IPS-18a (cell line): ENCODE measurements around the gene ADAM29.
"Not testable (repeated sequence)": the region's sequence is repeated elsewhere in the genome, so short reads cannot be mapped to it uniquely, and the experiment has no call there.

Experiments
- H3K27ac ChIP-seq: one replicate; pipeline ENCODE4 v1.5.1; 2013; ENCODE audit warnings: low read length
- H3K27me3 ChIP-seq: one replicate; pipeline ENCODE4 v1.6.1; 2013; ENCODE audit warnings: mild to moderate bottlenecking, low read length; ENCODE audit not compliant: control insufficient read depth, insufficient read depth
- H3K36me3 ChIP-seq: one replicate; pipeline ENCODE4 v1.6.1; 2013; ENCODE audit warnings: low read depth, low read length; ENCODE audit not compliant: control insufficient read depth
- H3K4me1 ChIP-seq: one replicate; pipeline ENCODE4 v1.6.1; 2013; ENCODE audit warnings: low read depth, low read length; ENCODE audit not compliant: control insufficient read depth
- H3K4me3 ChIP-seq: one replicate; pipeline ENCODE4 v1.5.1; 2013; ENCODE audit warnings: low read length
- H3K9ac ChIP-seq: one replicate; pipeline ENCODE4 v1.6.1; 2013; ENCODE audit warnings: mild to moderate bottlenecking, low read length, moderate library complexity
- H3K9me3 ChIP-seq: one replicate; pipeline ENCODE4 v1.6.1; 2013; ENCODE audit warnings: low read depth, low read length; ENCODE audit not compliant: control insufficient read depth

Gene ADAM29

GRCh38 chr4:174972911-174973310 lies 54.8 kb downstream of the ADAM29 start:
- H3K4me1 ChIP-seq: no peaks in the 10 kb centered on the region
- H3K9ac ChIP-seq: no peak overlapping the region
- no peaks in the 10 kb centered on the region for H3K27me3 ChIP-seq
- no peaks in the 10 kb centered on the region for H3K9me3 ChIP-seq
- H3K27ac ChIP-seq: no peak overlapping the region
- no peaks in the 10 kb centered on the region for H3K36me3 ChIP-seq
- H3K4me3 ChIP-seq: no peak overlapping the region

GRCh38 chr4:174973336-174973735 lies 55.2 kb downstream of the ADAM29 start:
- Histone ChIP-seq H3K9ac (no peak overlapping the region), H3K27me3 (no peaks in the 10 kb centered on the region), H3K4me3 (no peak overlapping the region), H3K27ac (no peak overlapping the region), H3K9me3 (no peaks in the 10 kb centered on the region), H3K4me1 (no peaks in the 10 kb centered on the region), H3K36me3 (no peaks in the 10 kb centered on the region)

GRCh38 chr4:174983128-174983750 lies 65.1 kb downstream of the ADAM29 start:
- no peak overlapping the region for H3K9ac ChIP-seq
- no peak overlapping the region for H3K27ac ChIP-seq
- H3K4me1 ChIP-seq: no peaks in the 10 kb centered on the region
- H3K4me3 ChIP-seq: no peak overlapping the region
- no peaks in the 10 kb centered on the region for H3K27me3 ChIP-seq
- H3K36me3 ChIP-seq: no peaks in the 10 kb centered on the region
- H3K9me3 ChIP-seq: peaks cover 10% of the 10 kb centered on the region

GRCh38 chr4:174983870-174984269 lies 65.7 kb downstream of the ADAM29 start:
- not testable (repeated sequence) for H3K27ac ChIP-seq, H3K36me3 ChIP-seq, H3K4me1 ChIP-seq, H3K9ac ChIP-seq, H3K4me3 ChIP-seq, H3K27me3 ChIP-seq
- H3K9me3 ChIP-seq: peaks cover 10% of the 10 kb centered on the region

- no peak overlapping the region for H3K27ac ChIP-seq
- H3K9me3 ChIP-seq: peaks cover 7% of the 10 kb centered on the region
- H3K4me1 ChIP-seq: no peaks in the 10 kb centered on the region
- H3K9ac ChIP-seq: no peak overlapping the region
- no peak overlapping the region for H3K4me3 ChIP-seq
- H3K36me3 ChIP-seq: no peaks in the 10 kb centered on the region
- H3K27me3 ChIP-seq: no peaks in the 10 kb centered on the region
Measured at GRCh38 chr4:174989791-174990190, 71.6 kb downstream of the ADAM29 start.

- Histone ChIP-seq H3K36me3 (no peaks in the 10 kb centered on the region), H3K4me3 (no peak overlapping the region), H3K27ac (no peak overlapping the region), H3K9ac (no peak overlapping the region), H3K9me3 (no peaks in the 10 kb centered on the region), H3K27me3 (no peaks in the 10 kb centered on the region), H3K4me1 (no peaks in the 10 kb centered on the region)
Measured at GRCh38 chr4:174993916-174994315, 75.8 kb downstream of the ADAM29 start.

GRCh38 chr4:174996079-174996478 lies 77.9 kb downstream of the ADAM29 start:
- Histone ChIP-seq H3K36me3 (no peaks in the 10 kb centered on the region), H3K4me1 (no peaks in the 10 kb centered on the region), H3K9me3 (no peaks in the 10 kb centered on the region), H3K9ac (no peak overlapping the region), H3K4me3 (no peak overlapping the region), H3K27ac (no peak overlapping the region), H3K27me3 (no peaks in the 10 kb centered on the region)

GRCh38 chr4:174999407-174999806 lies 81.2 kb downstream of the ADAM29 start:
- H3K9ac ChIP-seq: no peak overlapping the region
- no peak overlapping the region for H3K4me3 ChIP-seq
- H3K4me1 ChIP-seq: no peaks in the 10 kb centered on the region
- no peaks in the 10 kb centered on the region for H3K36me3 ChIP-seq
- no peaks in the 10 kb centered on the region for H3K9me3 ChIP-seq
- no peak overlapping the region for H3K27ac ChIP-seq
- H3K27me3 ChIP-seq: no peaks in the 10 kb centered on the region

- no peaks in the 10 kb centered on the region for H3K4me1 ChIP-seq
- H3K9me3 ChIP-seq: no peaks in the 10 kb centered on the region
- H3K36me3 ChIP-seq: no peaks in the 10 kb centered on the region
- no peak overlapping the region for H3K9ac ChIP-seq
- no peak overlapping the region for H3K27ac ChIP-seq
- no peak overlapping the region for H3K4me3 ChIP-seq
- H3K27me3 ChIP-seq: no peaks in the 10 kb centered on the region
Measured at GRCh38 chr4:175017751-175018150, 99.6 kb downstream of the ADAM29 start.

GRCh38 chr4:175019447-175019846 lies 101.3 kb downstream of the ADAM29 start:
- H3K9ac ChIP-seq, H3K4me1 ChIP-seq, H3K9me3 ChIP-seq, H3K27ac ChIP-seq, H3K36me3 ChIP-seq, H3K27me3 ChIP-seq, H3K4me3 ChIP-seq: not testable (repeated sequence)
